ENCODE results near the gene HSP90AA1. TPM values are rescaled to one million over a fixed set of nuclear protein-coding genes. Genes with fewer than 3 reads are reported as not detected.

Gene HSP90AA1
- total RNA-seq, 1 experiment from 2014 or later: 671 TPM

Other genes starting within 250 kb of the HSP90AA1 start
- gene DYNC1H1, start 122.5 kb downstream of the HSP90AA1 start, total RNA-seq (2014; rRNA removed): 606 and 701 TPM in 2 replicates
- gene WDR20, start 52.9 kb upstream of the HSP90AA1 start, total RNA-seq (2014; rRNA removed): 23.7 and 24.2 TPM in 2 replicates
- gene MOK, start 218.1 kb upstream of the HSP90AA1 start, total RNA-seq (2014; rRNA removed): 106 and 108 TPM in 2 replicates
- 13.2 and 20.5 TPM in 2 replicates for gene ZNF839, start 232.7 kb upstream of the HSP90AA1 start, total RNA-seq (2014; rRNA removed)